ENCODE results near the gene TBC1D25.

Gene TBC1D25

DNA sequence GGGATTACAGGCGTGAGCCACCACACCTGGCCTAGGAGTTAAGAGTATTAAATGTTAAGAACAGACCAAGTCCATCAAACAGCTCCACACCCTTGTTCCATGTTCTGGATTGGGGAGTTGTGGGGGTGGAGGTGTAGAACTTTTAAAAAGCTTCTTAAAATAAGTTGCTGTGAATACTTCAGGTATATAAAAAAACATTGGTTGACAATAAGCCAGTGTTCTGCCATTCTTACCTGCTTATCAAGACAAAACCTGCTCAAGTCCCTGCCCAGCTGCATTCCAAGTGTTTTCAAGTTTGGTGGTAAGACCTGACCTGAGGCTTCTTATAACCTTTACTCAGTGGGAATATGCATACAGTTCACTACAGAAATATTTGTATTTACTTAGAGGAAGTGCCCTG is 41.1 kb downstream of the TBC1D25 start:
- in situ Hi-C loops (cut with MboI; ENCODE audit: low pct_unique_long_range_greater_than_20kb, low sequenced_read_pairs, unreplicated experiment), result no loop called here
- DNase-seq (ENCODE audit: low spot score), result no peak
- no peak for TF ChIP-seq CTCF (IDR thresholded peaks at IDR 0.05; ENCODE audit: extremely low read depth, insufficient read depth, missing control alignments)

GRCh38 chrX:48584698-48585097 is 45.2 kb downstream of the TBC1D25 start:
- in situ Hi-C loops (cut with MboI; ENCODE audit: low pct_unique_long_range_greater_than_20kb, low sequenced_read_pairs, unreplicated experiment), result no loop called here
- TF ChIP-seq CTCF (IDR thresholded peaks at IDR 0.05; ENCODE audit: extremely low read depth, insufficient read depth, missing control alignments), result no peak
- DNase-seq (ENCODE audit: low spot score), result no peak

- in situ Hi-C loops (cut with MboI; ENCODE audit: low pct_unique_long_range_greater_than_20kb, low sequenced_read_pairs, unreplicated experiment), result no loop called here
- DNase-seq (ENCODE audit: low spot score), result no peak
- no peak for TF ChIP-seq CTCF (IDR thresholded peaks at IDR 0.05; ENCODE audit: extremely low read depth, insufficient read depth, missing control alignments)
Observed at GRCh38 chrX:48589482-48590162, 50.1 kb downstream of the TBC1D25 start.

DNA sequence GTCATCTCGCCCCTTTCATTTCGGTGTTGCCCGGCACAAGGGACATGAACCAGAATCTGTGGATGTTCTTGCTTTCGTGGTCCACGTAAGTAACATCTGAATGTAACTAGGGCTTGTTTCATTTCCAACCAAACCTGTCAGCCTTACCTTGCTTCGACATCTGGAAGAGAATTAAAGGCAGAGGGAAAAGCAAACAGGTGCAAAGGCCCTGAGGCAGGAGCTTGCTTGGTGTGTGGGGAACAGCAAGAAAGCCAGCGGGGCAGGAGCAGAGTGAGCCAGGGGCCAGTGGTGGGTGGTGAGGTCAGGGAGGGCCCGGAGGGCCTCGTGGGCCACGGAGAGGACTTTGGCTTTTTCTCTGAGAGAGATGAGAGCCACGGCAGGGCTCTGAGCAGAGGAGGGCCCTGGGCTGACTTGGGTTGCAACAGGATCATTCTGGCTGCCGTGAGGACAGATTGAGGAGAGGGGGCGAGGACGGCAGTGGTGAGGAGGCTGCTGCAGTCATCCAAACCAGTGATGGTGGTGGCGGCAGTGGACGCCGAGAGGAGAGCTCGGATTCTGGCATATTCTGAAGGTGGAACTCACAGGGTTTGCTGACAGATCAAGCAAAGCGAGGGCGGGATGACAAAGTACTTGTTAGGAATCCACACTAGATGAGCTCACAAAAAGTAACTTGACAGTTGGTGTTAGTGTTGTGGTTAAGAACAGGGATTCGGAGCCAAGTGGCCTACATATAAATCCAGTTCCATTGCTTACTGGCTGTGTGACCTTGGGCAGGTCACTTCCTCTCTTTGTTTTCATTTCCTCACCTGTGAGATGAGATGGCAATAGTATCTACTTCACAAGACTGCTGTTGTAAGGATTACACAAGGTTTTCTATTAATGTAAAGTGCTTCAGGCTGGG is 50.9 kb downstream of the TBC1D25 start:
- in situ Hi-C loops (cut with MboI; ENCODE audit: low pct_unique_long_range_greater_than_20kb, low sequenced_read_pairs, unreplicated experiment), result no loop called here
- no peak for DNase-seq (ENCODE audit: low spot score)
- TF ChIP-seq CTCF (IDR thresholded peaks at IDR 0.05; ENCODE audit: extremely low read depth, insufficient read depth, missing control alignments), result no peak

- no peak for DNase-seq (ENCODE audit: low spot score)
- in situ Hi-C loops (cut with MboI; ENCODE audit: low pct_unique_long_range_greater_than_20kb, low sequenced_read_pairs, unreplicated experiment), result no loop called here
- TF ChIP-seq CTCF (IDR thresholded peaks at IDR 0.05; ENCODE audit: extremely low read depth, insufficient read depth, missing control alignments), result no peak
Observed at GRCh38 chrX:48591255-48591791, 51.8 kb downstream of the TBC1D25 start.

DNA sequence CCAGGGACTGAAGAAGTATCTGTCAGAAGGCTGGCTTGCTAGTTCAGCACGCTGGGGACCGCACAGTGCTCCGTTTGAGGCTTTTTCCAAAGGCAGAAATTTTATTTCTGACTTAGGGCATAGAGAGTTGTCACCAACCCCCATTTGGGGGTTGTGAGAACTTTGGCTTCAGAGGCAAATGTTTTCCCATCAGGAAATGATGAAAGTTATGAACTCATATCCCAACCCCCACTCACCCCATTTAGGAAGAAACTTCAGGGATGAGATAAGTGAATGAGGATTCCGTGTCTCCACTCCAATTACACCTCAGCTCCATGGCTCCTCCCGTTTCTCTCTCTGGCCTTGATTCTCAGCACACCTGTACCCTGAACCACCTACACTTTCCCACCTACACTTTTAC is 53.5 kb downstream of the TBC1D25 start:
- TF ChIP-seq CTCF (IDR thresholded peaks at IDR 0.05; ENCODE audit: extremely low read depth, insufficient read depth, missing control alignments), result no peak
- in situ Hi-C loops (cut with MboI; ENCODE audit: low pct_unique_long_range_greater_than_20kb, low sequenced_read_pairs, unreplicated experiment), result no loop called here

More for the DNA sequence above, 53.5 kb downstream of the TBC1D25 start:
- DNase-seq (ENCODE audit: low spot score), result no peak
